Spleen (tissue), 11 donors: ENCODE results near the gene CCDC13. TPM values are rescaled to one million over a fixed set of nuclear protein-coding genes. Genes with fewer than 3 reads are reported as not detected.

Source experiments
- DNase-seq: peaks from one replicate; pipeline ENCODE4 v3.0.0-alpha.2; 2020
- H3K27ac ChIP-seq, 8 donors: fragments of 200-600 bp; sonication (generic) in 7 of 8; 1 replicate in 4 of 8; 2 replicates in 4 of 8; pipeline versions ENCODE4 v1.5.0 to v1.8.0; 2016 to 2021; ENCODE audit warnings: inconsistent platforms in 4 of 8, mild to moderate bottlenecking in 4 of 8, moderate library complexity in 1 of 8
- H3K27me3 ChIP-seq, 7 donors: fragments of 200-600 bp; sonication (generic) in 6 of 7; replicated peaks in 1 of 7; 1 replicate in 4 of 7; 2 replicates in 3 of 7; pipeline versions ENCODE4 v1.5.0 to v1.8.0; 2016 to 2021; ENCODE audit warnings: inconsistent platforms in 3 of 7, mild to moderate bottlenecking in 1 of 7
- H3K36me3 ChIP-seq, 6 donors: fragments of 200-600 bp; sonication (generic) in 5 of 6; 1 replicate in 4 of 6; 2 replicates in 2 of 6; pipeline versions ENCODE4 v1.5.0 to v1.8.0; 2016 to 2021; ENCODE audit warnings: inconsistent platforms in 2 of 6
- H3K4me1 ChIP-seq, 6 donors: fragments of 200-600 bp; sonication (generic) in 5 of 6; 1 replicate in 3 of 6; 2 replicates in 3 of 6; pipeline versions ENCODE4 v1.5.0 to v1.8.0; 2016 to 2021; ENCODE audit warnings: inconsistent platforms in 3 of 6
- H3K4me3 ChIP-seq, 8 donors: fragments of 200-600 bp; sonication (generic) in 7 of 8; 1 replicate in 4 of 8; 2 replicates in 4 of 8; pipeline versions ENCODE4 v1.5.0 to v1.8.0; 2016 to 2021; ENCODE audit warnings: inconsistent platforms in 4 of 8, mild to moderate bottlenecking in 4 of 8, moderate library complexity in 2 of 8
- H3K9me3 ChIP-seq, 8 donors: fragments of 200-600 bp; sonication (generic) in 7 of 8; 1 replicate in 4 of 8; 2 replicates in 4 of 8; pipeline versions ENCODE4 v1.5.0 to v1.8.0; 2016 to 2021; ENCODE audit warnings: inconsistent platforms in 4 of 8
- POLR2A ChIP-seq, 3 donors: fragments of 450-650 bp; IDR thresholded peaks; one replicate each; pipeline ENCODE4 v1.5.1; 2017; ENCODE audit warnings: antibody characterized with exemption in 3 of 3, mild to moderate bottlenecking in 1 of 3
- POLR2AphosphoS5 ChIP-seq, 3 donors: sonication (generic); formaldehyde crosslinking; IDR thresholded peaks; one replicate each; pipeline ENCODE4 v1.5.1; 2017; ENCODE audit warnings: antibody characterized with exemption in 3 of 3
- WGBS, 5 donors: extraction: QIAGEN DNeasy Blood & Tissue Kit in 3 of 5; methylation state at CpG; one replicate each; pipeline versions ENCODE4 v1.1.5 to v1.1.7; 2013 to 2018; 5-methylcytosine and 5-hydroxymethylcytosine counted together
- intact Hi-C: fragments of 100-400 bp; cut with DNase I; formaldehyde crosslinking; loops from one replicate; pipeline ENCODE4 v1.15.0; 2023; ENCODE audit warnings: low total_unique reads
- polyA plus RNA-seq, 3 donors: library from polyadenylated mRNA; stranded (reverse); fragments of 200-250 nt; gene quantifications; one replicate each; pipeline ENCODE4 v1.2.1, GENCODE V29; 2013
- total RNA-seq, 7 donors: library from RNA; depleted of rRNA in 3 of 7; stranded (reverse); fragments of >200 nt in 3 of 7; fragmentation: NEBNext Ultra II Directional in 4 of 7; extraction: Animal tissue kit (Norgen Biotek cat#: 25700) in 4 of 7; gene quantifications; one replicate each; pipeline versions ENCODE4 v1.1.0 to v1.2.1, GENCODE V29; 2016 to 2021
- TF ChIP-seq, protein P1 (sequence below), 11 experiments: fragments of 200-600 bp in 7 of 11; fragments of 450-650 bp in 4 of 11; sonication (generic) in 4 of 11; IDR thresholded peaks in 8 of 11; conservative IDR thresholded peaks in 3 of 11; 1 replicate in 7 of 11; 2 replicates in 4 of 11; pipeline versions ENCODE4 v1.4.0 to v1.8.0; 2016 to 2021; ENCODE audit warnings: antibody characterized with exemption in 11 of 11, inconsistent platforms in 4 of 11, mild to moderate bottlenecking in 1 of 11
- donor health status: healthy with polysubstance abuse.
- donor health status: DM: no; HTN: no; CAD: no; lungs with moderate emphysema.
- donor health status: DM: no; HTN: no; CAD: no.
- donor health status: Bipolar disorder and iron deficiency.
- donor health status: healthy.
- donor health status: DM: no; HTN: no; CAD: no.
- donor health status: DM: yes; HTN: yes; CAD: no.

The CCDC13 gene
- total and polyA plus RNA-seq, 10 donors: 0.51 to 3.7 (median 1.0) TPM

DNA sequence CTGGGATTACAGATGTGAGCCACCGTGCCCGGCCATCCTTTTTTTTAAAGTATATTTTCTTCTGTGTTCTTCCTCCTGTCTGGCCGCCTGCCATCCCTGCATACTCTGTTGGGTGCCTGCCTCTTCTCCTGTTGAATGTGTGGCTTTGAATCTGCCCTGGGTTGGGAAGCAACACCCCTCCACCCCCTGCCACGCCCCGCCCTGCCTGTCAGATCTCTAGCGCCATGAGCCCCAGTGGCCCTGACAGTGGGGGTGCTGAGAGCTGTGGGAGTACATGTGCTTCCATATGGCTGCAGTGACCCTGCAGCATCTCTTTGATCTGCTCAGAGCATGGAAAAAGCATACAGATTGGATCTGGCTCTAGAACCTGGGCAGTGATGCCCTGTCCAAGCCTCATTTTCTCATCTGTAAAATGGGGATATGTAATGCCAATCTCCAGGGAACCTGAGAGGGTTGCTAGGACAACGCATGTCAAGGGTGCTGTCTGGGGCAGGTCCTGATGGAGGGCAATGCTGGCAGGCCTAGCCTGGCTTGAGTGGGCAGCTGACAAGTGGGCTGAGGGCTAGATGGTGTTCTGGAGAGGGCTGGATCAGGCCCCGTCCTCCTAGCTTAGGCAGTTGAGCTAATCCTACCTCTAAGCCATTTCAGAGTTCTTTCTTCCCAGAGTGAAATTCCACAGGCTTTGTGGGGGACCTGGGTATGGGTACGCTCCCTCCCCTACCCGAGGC is 23.9 kb downstream of the CCDC13 start:
- TF ChIP-seq POLR2A (IDR thresholded peaks at IDR 0.05) (no peak), POLR2AphosphoS5 (IDR thresholded peaks at IDR 0.05) (no peak)
- TF ChIP-seq, protein P1, sequence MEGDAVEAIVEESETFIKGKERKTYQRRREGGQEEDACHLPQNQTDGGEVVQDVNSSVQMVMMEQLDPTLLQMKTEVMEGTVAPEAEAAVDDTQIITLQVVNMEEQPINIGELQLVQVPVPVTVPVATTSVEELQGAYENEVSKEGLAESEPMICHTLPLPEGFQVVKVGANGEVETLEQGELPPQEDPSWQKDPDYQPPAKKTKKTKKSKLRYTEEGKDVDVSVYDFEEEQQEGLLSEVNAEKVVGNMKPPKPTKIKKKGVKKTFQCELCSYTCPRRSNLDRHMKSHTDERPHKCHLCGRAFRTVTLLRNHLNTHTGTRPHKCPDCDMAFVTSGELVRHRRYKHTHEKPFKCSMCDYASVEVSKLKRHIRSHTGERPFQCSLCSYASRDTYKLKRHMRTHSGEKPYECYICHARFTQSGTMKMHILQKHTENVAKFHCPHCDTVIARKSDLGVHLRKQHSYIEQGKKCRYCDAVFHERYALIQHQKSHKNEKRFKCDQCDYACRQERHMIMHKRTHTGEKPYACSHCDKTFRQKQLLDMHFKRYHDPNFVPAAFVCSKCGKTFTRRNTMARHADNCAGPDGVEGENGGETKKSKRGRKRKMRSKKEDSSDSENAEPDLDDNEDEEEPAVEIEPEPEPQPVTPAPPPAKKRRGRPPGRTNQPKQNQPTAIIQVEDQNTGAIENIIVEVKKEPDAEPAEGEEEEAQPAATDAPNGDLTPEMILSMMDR (IDR thresholded peaks at IDR 0.05 in 8 of 11, conservative IDR thresholded peaks at IDR 0.05 in 3 of 11): no peak
- no peaks in the 10 kb centered on the region for H3K9me3 ChIP-seq
- H3K36me3 ChIP-seq: peaks cover 0 to 7% (median 0%) of the 10 kb centered on the region in 6 donors
- DNase-seq: peak; percentile 63
- H3K4me1 ChIP-seq: peaks cover 0 to 17% (median 3%) of the 10 kb centered on the region in 6 donors
- intact Hi-C loops: loop anchor here (10.0 kb wide), 2 partner anchors 94 to 174 kb away; partner anchors contain the start of gene ZBTB47
- H3K4me3 ChIP-seq: no peak overlapping the region
- no peaks in the 10 kb centered on the region for H3K27me3 ChIP-seq
- WGBS, 5 donors: 89 to 96% (median 91%) methylated on average over 10 of the region's 10 CpGs
- no peak overlapping the region for H3K27ac ChIP-seq

DNA sequence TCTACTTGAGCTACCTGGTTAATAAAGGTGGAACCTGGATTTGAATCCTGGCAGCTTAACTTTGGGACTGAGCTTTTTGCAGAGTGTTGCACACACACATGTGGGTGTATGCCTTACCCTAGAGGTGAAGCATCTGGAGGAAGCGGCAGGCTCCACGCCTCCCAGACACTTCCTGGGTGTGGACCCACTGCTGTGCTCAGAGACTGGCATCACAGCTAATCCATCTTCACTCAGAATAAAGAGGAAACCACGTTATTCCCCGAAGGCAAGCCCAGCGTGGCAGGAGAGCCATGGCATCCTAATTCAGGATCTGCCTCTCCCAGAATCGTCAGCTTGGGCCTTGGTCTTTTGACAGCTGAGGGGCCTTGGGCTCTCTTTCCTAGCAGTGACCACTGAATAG is 25.5 kb downstream of the CCDC13 start:
- intact Hi-C loops: loop anchor here (10.0 kb wide), 2 partner anchors 93 to 173 kb away; partner anchors contain the start of gene ZBTB47
- Histone ChIP-seq H3K4me3 (no peak overlapping the region), H3K9me3 (no peaks in the 10 kb centered on the region), H3K27ac (no peak overlapping the region), H3K4me1 (peaks cover 0 to 20% (median 5%) of the 10 kb centered on the region in 6 donors), H3K36me3 (peaks cover 0 to 7% (median 0%) of the 10 kb centered on the region in 6 donors), H3K27me3 (no peaks in the 10 kb centered on the region)
- no peak for DNase-seq
- TF ChIP-seq POLR2A (IDR thresholded peaks at IDR 0.05) (no peak), POLR2AphosphoS5 (IDR thresholded peaks at IDR 0.05) (no peak)
- TF ChIP-seq, protein P1 (IDR thresholded peaks at IDR 0.05 in 8 of 11, conservative IDR thresholded peaks at IDR 0.05 in 3 of 11): no peak
- 29 to 51% (median 41%) methylated on average over 6 of the region's 6 CpGs for WGBS, 5 donors

DNA sequence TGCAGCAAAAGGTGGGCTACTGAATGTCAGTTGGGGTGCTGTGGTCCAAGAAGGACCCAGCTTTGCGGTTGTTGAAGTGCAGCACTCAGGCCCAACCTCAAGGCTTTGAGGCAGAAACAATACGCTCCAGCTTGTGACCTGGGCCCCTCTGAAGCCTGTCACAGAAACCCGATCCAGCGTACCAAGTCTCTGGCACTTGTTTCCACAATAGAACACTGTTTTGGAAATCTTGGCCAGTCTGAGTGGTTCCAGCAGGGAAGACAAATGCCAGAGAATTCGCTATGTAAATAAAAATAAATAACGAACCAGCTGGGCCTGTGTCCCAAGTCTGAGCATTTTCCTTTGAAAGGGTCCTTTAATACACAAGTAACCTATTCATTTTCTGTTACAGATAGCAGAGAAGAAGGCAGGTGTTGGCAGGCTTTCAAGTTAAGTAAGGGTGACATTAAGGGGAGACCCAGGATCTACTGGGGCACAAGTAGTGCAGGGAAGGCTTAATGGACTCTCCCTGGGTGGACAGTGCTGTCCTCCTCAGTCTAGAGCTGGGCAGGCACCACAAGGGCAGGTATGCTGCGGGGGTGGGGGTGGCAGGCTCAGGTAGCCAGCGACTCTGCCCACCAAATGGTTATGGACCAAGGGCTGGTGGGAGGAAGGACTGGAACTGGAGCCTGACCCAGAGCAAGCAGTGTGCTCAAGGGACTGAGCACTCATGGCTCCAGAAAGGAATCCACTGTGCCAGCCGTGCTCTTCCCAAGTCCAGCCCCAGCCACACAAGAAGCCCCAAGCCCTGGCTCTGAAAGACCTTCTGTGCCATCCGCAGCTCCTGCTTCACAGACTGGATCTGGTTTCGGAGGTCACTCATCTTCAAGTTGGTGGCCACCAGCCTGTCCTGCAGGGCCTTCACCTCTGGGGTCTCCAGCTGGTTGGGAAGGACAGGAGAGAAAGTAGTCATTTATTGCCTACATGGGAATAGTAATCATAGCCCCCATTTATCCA is 26.3 kb downstream of the CCDC13 start:
- H3K4me3 ChIP-seq: no peak overlapping the region
- peaks cover 0 to 20% (median 5%) of the 10 kb centered on the region in 6 donors for H3K4me1 ChIP-seq
- H3K36me3 ChIP-seq: peaks cover 0 to 2% (median 0%) of the 10 kb centered on the region in 6 donors
- 84 to 96% (median 93%) methylated on average over 9 to 11 of the region's 11 CpGs for WGBS, 5 donors
- TF ChIP-seq, protein P1 (IDR thresholded peaks at IDR 0.05 in 8 of 11, conservative IDR thresholded peaks at IDR 0.05 in 3 of 11): no peak
- no peak for TF ChIP-seq POLR2AphosphoS5 (IDR thresholded peaks at IDR 0.05)
- no peak for TF ChIP-seq POLR2A (IDR thresholded peaks at IDR 0.05)
- H3K27me3 ChIP-seq: no peaks in the 10 kb centered on the region
- no peaks in the 10 kb centered on the region for H3K9me3 ChIP-seq
- DNase-seq: no peak
- H3K27ac ChIP-seq: no peak overlapping the region
- intact Hi-C loops: loop anchor here (10.0 kb wide), 2 partner anchors 92 to 172 kb away; partner anchors contain the start of gene ZBTB47
